GM12891 (cell line): ENCODE results near the gene VIM. TPM values are rescaled to one million over a fixed set of nuclear protein-coding genes. Genes with fewer than 3 reads are reported as not detected.

ENCODE experiments used
- DNase-seq: peaks from one replicate; pipeline ENCODE4 v3.0.0; 2011; ENCODE audit warnings: low spot score; ENCODE audit not compliant: insufficient read length
- FAIRE-seq: peaks from 2 replicates; lab custom pipeline; 2011; peaks lifted over from hg19 to GRCh38; lab: Jason Lieb, UNC
- PAX5 ChIP-seq: IDR thresholded peaks from 2 replicates; pipeline ENCODE4 v1.6.1; 2011; ENCODE audit warnings: low read length, moderate library complexity, mild to moderate bottlenecking; ENCODE audit not compliant: insufficient read depth, severe bottlenecking
- POLR2A ChIP-seq: IDR thresholded peaks from 2 replicates; pipeline ENCODE4 v1.6.1; 2011; ENCODE audit warnings: low read depth, low read length, control low read depth
- POLR2AphosphoS5 ChIP-seq: IDR thresholded peaks from 2 replicates; pipeline ENCODE4 v1.6.1; 2011; ENCODE audit warnings: low read depth, low read length, control low read depth
- POU2F2 ChIP-seq: IDR thresholded peaks from 2 replicates; pipeline ENCODE4 v1.6.1; 2011; ENCODE audit warnings: low read depth, mild to moderate bottlenecking, control low read depth, low read length, moderate library complexity
- SPI1 ChIP-seq: IDR thresholded peaks from 2 replicates; pipeline ENCODE4 v1.6.1; 2011; ENCODE audit warnings: low read depth, low read length, control low read depth
- TAF1 ChIP-seq: IDR thresholded peaks from 2 replicates; pipeline ENCODE4 v1.6.1; 2011; ENCODE audit warnings: low read depth, low read length, control low read depth
- polyA plus RNA-seq: library from polyadenylated mRNA; unstranded; fragments of >200 nt; gene quantifications from one replicate; pipeline ENCODE4 v1.2.1, GENCODE V29; 2012; ENCODE audit warnings: low read depth, missing spikeins, inconsistent platforms; ENCODE audit not compliant: missing spikeins

The VIM gene
- 48.0 TPM for polyA plus RNA-seq

GRCh38 chr10:17228091-17229015, at the start of gene VIM:
VIM (plus strand) TSS chr10:17228241; CDS start chr10:17229423, 1,182 bp downstream.
- DNase-seq (no peak), FAIRE-seq (peak; percentile 85)
- TF ChIP-seq TAF1 = peak; percentile 32; the same call in 1 of the 2 replicates
- no peak for TF ChIP-seq POLR2A
- TF ChIP-seq POU2F2 = no peak

GRCh38 chr10:17179002-17179401, 49.0 kb upstream of the VIM start:
- TF ChIP-seq POLR2A (no peak), TAF1 (no peak), SPI1 (no peak), POLR2AphosphoS5 (no peak), POU2F2 (no peak), PAX5 (no peak)
- DNase-seq (no peak), FAIRE-seq (no peak)

DNA sequence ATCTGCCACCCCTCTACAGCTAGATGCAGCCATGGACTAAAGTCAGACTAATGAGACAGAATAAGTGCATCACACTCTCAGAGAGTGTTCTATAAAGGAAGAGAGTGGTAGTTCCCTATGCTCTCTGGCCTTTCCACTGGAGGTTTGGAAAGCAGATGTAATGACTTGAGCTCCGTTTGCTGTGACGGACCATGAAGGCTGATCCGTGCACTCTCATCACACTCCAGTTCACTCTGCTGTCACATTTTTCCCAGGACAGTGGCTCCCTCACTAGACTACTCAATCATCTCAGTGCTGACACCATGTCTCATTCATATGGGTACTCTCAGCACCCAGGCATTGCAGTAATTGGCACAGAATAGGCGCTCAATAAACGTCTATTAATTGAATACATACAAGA, 46.9 kb upstream of the VIM start:
- DNase-seq (no peak), FAIRE-seq (no peak)
- TF ChIP-seq SPI1 = no peak
- no peak for TF ChIP-seq POLR2A
- no peak for TF ChIP-seq PAX5
- no peak for TF ChIP-seq POLR2AphosphoS5
- TF ChIP-seq TAF1 = no peak
- no peak for TF ChIP-seq POU2F2

DNA sequence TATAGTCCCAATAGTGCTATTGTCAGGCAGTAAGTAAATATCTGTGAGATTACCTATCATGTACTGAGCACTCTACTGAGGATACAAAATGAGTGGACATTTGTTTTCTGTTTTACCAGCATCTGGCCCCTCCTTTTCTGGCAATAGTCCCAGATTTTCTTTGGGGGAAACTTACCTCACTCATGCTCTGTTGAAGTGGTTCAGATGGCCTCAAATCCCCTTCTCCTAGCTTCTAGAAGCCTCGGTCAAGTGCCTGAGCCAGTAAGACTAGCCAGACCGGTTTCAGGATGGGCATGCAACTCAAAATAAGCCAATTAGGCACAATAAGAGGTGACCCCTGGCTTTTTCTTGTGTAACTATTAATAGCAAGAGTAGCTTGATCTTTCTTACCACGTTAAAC, 46.3 kb upstream of the VIM start:
- DNase-seq (no peak), FAIRE-seq (no peak)
- TF ChIP-seq PAX5 (no peak), POLR2A (no peak), POU2F2 (no peak), POLR2AphosphoS5 (no peak), SPI1 (no peak), TAF1 (no peak)

GRCh38 chr10:17183110-17183509, 44.9 kb upstream of the VIM start:
- DNase-seq (no peak), FAIRE-seq (no peak)
- TF ChIP-seq TAF1 (no peak), POU2F2 (no peak), POLR2AphosphoS5 (no peak), SPI1 (no peak)

DNA sequence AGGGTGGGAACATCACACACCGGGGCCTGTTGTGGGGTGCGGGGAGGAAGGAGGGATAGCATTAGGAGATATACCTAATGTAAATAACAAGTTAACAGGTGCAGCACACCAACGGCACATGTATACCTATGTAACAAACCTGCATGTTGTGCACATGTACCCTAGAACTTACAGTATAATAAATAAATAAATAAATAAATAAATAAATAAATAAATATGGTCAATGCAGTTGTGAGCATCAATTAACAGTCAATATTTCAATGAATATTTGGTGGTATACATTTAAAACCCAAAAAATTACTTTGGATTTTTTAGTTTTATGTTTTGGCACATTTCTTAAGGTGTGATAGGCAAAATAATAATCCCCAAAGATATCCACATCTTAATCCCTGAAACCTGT, 42.2 kb upstream of the VIM start:
- TF ChIP-seq POU2F2 (no peak), SPI1 (no peak), TAF1 (no peak), POLR2AphosphoS5 (no peak), POLR2A (no peak), PAX5 (no peak)
- no peak for DNase-seq
- no peak for FAIRE-seq

GRCh38 chr10:17188644-17189172, 39.3 kb upstream of the VIM start:
- no peak for FAIRE-seq
- no peak for TF ChIP-seq POU2F2
- TF ChIP-seq POLR2AphosphoS5 = no peak
- TF ChIP-seq POLR2A = no peak
- TF ChIP-seq SPI1 = no peak
- no peak for TF ChIP-seq TAF1
- TF ChIP-seq PAX5 = no peak
- DNase-seq = no peak

DNA sequence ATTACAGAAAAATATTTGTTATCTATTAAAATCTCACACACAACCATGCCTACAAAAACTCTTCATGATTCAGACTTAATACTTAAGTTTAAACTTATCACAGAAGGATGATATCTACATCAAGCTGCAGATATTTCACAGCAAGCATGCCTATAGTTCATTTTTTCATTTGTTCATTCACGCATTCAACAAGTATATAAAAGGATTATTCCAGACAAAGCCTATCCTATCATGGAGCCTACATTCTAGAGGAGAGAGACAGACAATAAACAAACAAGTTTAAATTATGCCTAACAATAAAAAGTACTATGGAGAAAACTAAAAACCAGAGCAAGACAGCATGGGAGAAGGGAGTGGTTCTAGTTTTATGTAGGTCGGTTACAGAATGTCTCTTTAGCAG, 37.4 kb upstream of the VIM start:
- no peak for DNase-seq
- no peak for TF ChIP-seq POLR2AphosphoS5
- TF ChIP-seq TAF1 = no peak
- FAIRE-seq = no peak

DNA sequence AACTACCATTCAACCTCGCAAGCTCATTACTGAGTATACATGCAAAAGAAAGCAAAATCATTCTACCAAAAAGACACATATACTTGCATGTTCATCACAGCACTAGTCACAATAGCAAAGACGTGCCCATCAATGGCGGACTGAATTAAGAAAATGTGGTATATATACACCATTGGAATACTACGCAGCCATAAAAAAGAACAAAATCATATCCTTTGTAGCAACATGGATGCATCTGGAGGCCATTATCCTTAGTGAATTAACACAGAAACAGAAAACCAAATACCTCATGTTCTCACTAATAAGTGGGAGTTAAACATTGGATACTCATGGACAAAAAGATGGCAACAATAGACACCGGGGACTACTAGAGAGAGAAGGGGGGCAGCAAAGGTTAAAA, 33.0 kb upstream of the VIM start:
- DNase-seq (no peak), FAIRE-seq (no peak)
- no peak for TF ChIP-seq PAX5
- no peak for TF ChIP-seq POLR2AphosphoS5
- TF ChIP-seq POU2F2 = no peak
- TF ChIP-seq SPI1 = no peak
- no peak for TF ChIP-seq TAF1

- TF ChIP-seq TAF1 = no peak
- TF ChIP-seq SPI1 = no peak
- TF ChIP-seq POU2F2 = no peak
- no peak for TF ChIP-seq POLR2AphosphoS5
- TF ChIP-seq PAX5 = no peak
- TF ChIP-seq POLR2A = no peak
These were observed 32.0 kb upstream of the VIM start for GRCh38 chr10:17196045-17196444.

More at GRCh38 chr10:17196045-17196444, 32.0 kb upstream of the VIM start:
- no peak for FAIRE-seq
- no peak for DNase-seq
